Measurements from ENCODE around the gene RBBP8NL.

The RBBP8NL gene

DNA sequence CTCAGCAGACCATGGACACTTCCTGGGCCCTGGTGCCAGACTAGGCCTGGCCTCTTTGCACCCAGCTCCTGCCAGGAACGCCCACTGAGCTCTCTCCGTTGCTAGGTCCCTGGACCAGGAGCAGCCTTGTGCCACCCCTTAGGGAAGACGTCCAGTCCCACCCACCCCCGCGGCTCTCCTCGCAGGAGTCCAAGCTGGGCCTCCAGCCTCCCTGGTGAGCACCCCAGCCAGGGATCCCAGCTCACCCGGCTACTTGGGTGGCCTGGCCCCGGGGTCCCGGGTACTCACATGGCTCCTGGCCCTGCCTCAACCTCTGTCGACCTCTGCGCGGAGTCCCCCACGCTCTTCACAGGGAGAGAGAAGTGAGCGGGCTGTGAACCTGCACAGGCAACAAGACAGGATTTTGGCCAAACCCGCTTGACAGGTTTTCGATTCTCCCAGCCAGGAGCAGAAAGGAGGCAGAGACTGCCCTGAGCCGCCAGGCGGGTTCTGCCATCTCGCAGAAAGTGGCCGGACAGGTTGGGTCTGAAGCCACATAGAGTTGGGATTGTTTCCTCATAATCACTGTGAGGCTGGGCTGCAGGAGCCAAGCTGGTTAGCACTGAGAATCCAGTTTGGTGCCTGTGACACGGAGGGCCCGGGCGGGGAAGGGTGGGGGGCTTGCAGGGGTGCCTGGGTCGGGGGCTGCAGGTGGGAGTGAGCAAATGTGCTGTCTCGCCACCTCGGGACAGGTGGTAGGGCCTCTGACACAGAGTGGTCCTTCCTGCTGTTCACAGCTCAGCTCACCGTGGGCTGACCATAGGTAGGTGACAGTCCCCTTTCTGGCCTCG is at the start of gene RBBP8NL:
RBBP8NL (minus strand) TSS at position 368 of the 830 bp plus-strand sequence. CDS start 7,892 bp downstream, outside the sequence.
- DNase-seq = no peak

- DNase-seq = no peak
Observed at GRCh38 chr20:62476056-62476838, 48.9 kb upstream of the RBBP8NL start.

GRCh38 chr20:62475772-62476055 is 48.4 kb upstream of the RBBP8NL start, which contains the start of gene GATA5:
TSS of gene GATA5 (minus strand) at chr20:62475995. CDS start at chr20:62475521, 474 bp downstream.
- no peak for DNase-seq

- no peak for DNase-seq
Observed at GRCh38 chr20:62475027-62475771, 47.9 kb upstream of the RBBP8NL start.

GRCh38 chr20:62474604-62475026 is 47.3 kb upstream of the RBBP8NL start:
- DNase-seq = no peak

GRCh38 chr20:62473717-62474603 is 46.6 kb upstream of the RBBP8NL start:
- no peak for DNase-seq

GRCh38 chr20:62472941-62473585 is 45.7 kb upstream of the RBBP8NL start:
- DNase-seq = no peak

- no peak for DNase-seq
Observed at GRCh38 chr20:62472138-62472940, 45.0 kb upstream of the RBBP8NL start.

DNA sequence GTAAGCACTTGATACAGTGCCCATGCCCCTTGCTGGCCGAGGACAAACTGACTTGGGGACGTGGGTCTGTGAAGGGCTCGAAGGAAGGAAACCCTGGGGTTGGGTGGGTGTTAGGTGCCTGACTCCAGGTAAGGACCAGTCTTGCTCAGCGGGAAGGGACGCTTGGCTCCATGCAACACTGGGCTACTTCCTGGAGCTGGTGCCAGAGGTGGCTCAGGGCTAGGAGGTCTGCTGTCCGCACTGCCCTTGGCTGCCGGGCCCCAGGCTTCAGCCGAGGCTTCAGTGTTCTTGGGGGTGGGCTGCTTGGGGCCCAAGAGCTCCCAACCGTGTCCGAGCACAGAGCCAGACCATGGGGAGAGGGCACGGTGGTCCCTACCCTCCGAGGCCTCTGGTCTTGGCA is 43.1 kb upstream of the RBBP8NL start:
- DNase-seq = no peak

DNA sequence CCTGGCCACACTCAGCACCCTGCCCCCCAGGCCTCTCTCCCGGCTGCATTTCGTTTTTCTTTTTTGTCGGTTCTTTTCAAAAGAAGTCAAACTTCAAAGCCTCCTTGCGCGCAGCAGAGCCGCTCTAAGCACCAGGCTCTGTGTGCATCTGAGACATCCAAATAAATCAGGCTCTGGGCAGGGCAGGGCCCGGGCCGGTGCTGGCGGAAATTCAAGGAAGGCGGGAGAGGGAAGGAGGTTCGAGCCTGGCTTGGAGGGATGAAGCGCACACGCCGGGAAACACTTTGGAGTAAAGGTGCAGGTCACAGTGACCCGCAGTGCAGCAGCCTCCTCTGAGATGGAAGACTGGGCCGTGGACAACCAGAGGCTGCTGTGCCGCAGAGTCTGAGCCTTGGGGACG is 42.7 kb upstream of the RBBP8NL start:
- no peak for DNase-seq

DNA sequence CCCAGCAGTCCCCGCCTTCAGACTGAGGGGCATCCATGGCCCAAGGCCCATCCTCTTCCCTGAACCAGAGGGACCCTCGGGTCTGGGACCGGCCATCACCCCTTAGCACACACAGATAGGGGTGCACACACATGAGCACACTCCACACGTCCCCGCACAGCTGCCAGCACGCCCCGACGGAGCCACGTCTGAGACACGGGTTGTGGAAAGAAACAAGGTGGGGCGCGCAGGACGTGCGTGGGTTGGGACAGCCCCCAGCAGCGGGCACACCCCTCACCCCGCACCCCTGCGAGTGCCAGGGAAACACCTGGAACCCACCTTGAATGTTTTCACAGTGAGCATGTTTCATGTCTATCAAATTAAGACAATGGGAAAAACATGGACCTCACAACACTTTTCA is 42.0 kb upstream of the RBBP8NL start:
- no peak for DNase-seq

DNA sequence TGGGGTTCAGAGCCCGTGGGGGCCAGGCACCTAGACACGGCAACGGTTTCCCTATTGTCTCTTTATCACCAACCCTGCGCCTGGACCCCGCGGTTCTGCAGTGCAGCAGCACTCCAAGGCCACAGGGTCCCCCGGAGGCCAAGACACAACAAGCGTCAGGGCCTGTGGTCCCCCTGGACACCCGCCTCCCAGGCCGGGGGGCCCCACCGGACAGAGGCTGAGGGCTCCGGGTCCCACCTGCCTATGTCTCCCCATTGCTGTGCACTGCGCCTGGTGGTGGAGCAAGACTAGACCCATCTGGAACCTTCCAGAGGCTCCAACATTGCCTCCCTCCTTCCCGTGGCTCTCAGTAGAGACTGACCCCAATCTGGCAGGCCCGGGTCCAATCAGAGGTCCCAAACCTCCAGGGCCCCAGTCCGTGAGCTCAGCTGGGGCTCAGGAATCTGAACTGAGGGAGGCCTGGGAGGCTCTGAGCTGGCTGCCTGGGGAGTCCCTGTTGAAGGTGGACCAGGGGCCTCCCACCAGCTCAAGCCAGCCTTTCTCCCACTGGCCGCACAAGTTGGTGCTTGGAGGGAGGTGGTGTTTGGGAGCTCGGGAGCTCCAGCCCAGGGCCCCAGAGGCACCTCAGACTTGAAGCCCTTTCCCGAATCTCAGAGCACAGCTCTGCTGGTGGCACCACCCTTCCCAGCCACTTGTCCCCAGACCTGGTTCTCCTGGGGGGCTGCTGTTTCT is 39.6 kb upstream of the RBBP8NL start:
- DNase-seq = no peak

- DNase-seq = no peak
Observed at GRCh38 chr20:62466072-62466760, 38.9 kb upstream of the RBBP8NL start.

GRCh38 chr20:62464990-62465389 is 37.7 kb upstream of the RBBP8NL start:
- no peak for DNase-seq

GRCh38 chr20:62464425-62464770 is 37.1 kb upstream of the RBBP8NL start:
- no peak for DNase-seq

GRCh38 chr20:62463651-62464424 is 36.5 kb upstream of the RBBP8NL start:
- no peak for DNase-seq

DNA sequence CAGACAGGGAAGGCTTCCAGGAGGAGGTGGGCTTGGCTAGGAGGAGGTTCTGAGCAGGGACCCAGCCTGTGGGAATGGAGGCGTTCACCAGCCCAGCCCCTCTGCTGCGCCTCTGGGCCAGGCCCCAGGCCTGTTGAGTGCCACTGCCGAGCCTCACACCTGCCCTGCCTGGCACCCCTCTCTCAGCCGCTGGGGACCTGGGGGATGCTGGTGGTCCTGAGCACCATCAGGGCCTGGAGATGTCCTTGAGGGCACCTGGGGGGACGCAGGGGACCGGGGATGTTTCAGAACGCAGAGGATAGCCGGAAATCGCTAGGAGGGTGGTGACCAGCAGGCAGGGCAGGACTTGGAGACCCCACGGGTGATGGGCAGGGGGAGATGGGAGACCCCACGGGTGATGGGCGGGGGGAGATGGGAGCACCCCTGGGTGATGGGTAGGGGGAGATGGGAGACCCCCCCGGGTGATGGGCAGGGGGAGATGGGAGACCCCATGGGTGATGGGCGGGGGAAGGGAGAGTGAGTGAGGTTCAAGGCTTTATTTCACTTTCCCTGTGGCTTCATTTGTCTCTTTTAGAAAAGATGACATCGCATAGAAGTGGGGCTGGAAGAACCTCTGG is 35.7 kb upstream of the RBBP8NL start:
- no peak for DNase-seq

GRCh38 chr20:62461834-62462233 is 34.5 kb upstream of the RBBP8NL start:
- DNase-seq = no peak
